GM19395 (cell line): ENCODE results near the gene RBM42.

ENCODE experiments used
- ATAC-seq: cut with Tn5 transposase; IDR thresholded peaks from one replicate; pipeline ENCODE4 v1.9.1; 2021; ENCODE audit warnings: mild to moderate bottlenecking, moderate library complexity; ENCODE audit not compliant: unreplicated experiment

Gene RBM42

GRCh38 chr19:35619290-35619923, 9.4 kb upstream of the RBM42 start:
- no peak for ATAC-seq

GRCh38 chr19:35620001-35620400, 8.8 kb upstream of the RBM42 start:
- no peak for ATAC-seq

GRCh38 chr19:35621708-35622107, 7.1 kb upstream of the RBM42 start:
- no peak for ATAC-seq

- no peak for ATAC-seq
Measured at GRCh38 chr19:35622750-35623149, 6.1 kb upstream of the RBM42 start.

GRCh38 chr19:35623327-35624010, 5.4 kb upstream of the RBM42 start:
- no peak for ATAC-seq

GRCh38 chr19:35628264-35628564, 622 bp upstream of the RBM42 start:
- ATAC-seq = no peak

GRCh38 chr19:35629332-35629633, 447 bp downstream of the RBM42 start:
- ATAC-seq = no peak

- no peak for ATAC-seq
Measured at GRCh38 chr19:35633727-35634440, 5.0 kb downstream of the RBM42 start.

GRCh38 chr19:35636651-35637050, 7.8 kb downstream of the RBM42 start:
- ATAC-seq = no peak

GRCh38 chr19:35637165-35637564, 8.3 kb downstream of the RBM42 start:
- no peak for ATAC-seq

- ATAC-seq = no peak
Measured at GRCh38 chr19:35639321-35639639, 10.4 kb downstream of the RBM42 start.

GRCh38 chr19:35639863-35640262, 11.0 kb downstream of the RBM42 start:
- ATAC-seq = no peak

GRCh38 chr19:35641515-35642151, 12.8 kb downstream of the RBM42 start, which contains the start of gene ETV2:
ETV2 (plus strand) TSS chr19:35641745; CDS start chr19:35642461, 716 bp downstream.
- ATAC-seq = no peak

- ATAC-seq = no peak
Measured at GRCh38 chr19:35642312-35642711, 13.5 kb downstream of the RBM42 start.

GRCh38 chr19:35642798-35643254, 14.0 kb downstream of the RBM42 start:
- no peak for ATAC-seq

GRCh38 chr19:35643255-35644205, 14.7 kb downstream of the RBM42 start:
- peak; percentile 36 for ATAC-seq

- ATAC-seq = peak; percentile 62
Measured at GRCh38 chr19:35644206-35644986, 15.6 kb downstream of the RBM42 start.

- ATAC-seq = no peak
Measured at GRCh38 chr19:35644987-35645679, 16.3 kb downstream of the RBM42 start.
